GM12865 (cell line): ENCODE measurements around the gene KCNQ2.

Experiments used
- DNase-seq: peaks from one replicate; pipeline ENCODE4 v3.0.0; 2010; ENCODE audit warnings: low read depth
- H3K4me3 ChIP-seq: 2 replicates; pipeline ENCODE4 v1.5.1; 2011; ENCODE audit warnings: mild to moderate bottlenecking, low read depth, low read length, control low read depth
- TF ChIP-seq, protein P1 (sequence below): IDR thresholded peaks from 2 replicates; pipeline ENCODE4 v1.5.1; 2011; ENCODE audit warnings: low read length, control low read depth, low read depth, inconsistent platforms; ENCODE audit not compliant: insufficient read depth; ENCODE audit errors: missing control alignments

KCNQ2 gene

DNA sequence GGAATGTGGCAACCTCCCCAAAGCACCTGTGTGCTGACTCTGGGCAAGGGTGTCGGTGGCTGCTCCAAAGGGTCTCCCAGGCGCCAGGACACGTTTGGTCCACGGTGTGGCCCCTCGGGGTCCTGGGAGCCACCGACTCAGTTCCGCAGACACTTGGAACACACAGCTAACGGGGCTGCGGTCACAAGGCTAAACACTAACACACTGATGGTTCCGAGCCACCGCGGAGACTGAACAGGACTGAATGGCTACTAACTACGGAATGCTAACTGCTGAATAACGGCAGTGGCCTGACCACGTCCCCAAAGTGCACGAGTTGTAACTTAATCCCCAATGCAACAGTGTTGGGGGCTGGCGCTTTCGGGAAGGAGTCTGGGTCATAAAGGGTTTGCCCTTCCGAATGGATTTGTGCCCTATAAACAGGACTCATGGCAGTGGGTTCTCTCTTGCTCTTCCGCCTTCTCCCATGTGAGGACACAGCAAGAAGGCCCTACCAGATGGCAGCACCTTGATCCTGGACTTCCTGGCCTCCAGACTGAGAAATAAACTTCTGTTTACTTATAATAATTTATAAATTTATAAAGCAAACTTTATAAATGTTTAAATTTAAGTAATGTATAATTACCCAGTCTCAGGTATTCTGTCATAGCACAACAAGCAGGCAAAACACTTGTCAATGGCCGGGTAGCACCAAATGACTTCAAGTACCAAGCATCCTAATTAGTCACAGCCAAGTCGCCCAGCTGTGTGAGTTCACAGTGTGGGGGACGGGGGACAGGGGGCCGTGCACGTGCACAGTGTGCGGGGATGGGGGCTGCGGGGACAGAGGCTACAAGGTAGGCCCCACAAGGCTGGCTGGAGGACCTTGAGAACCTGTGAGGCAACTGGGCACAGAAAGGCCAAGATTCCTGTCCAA is 28.7 kb upstream of the KCNQ2 start:
- H3K4me3 ChIP-seq: no peak overlapping the region
- TF ChIP-seq, protein P1, sequence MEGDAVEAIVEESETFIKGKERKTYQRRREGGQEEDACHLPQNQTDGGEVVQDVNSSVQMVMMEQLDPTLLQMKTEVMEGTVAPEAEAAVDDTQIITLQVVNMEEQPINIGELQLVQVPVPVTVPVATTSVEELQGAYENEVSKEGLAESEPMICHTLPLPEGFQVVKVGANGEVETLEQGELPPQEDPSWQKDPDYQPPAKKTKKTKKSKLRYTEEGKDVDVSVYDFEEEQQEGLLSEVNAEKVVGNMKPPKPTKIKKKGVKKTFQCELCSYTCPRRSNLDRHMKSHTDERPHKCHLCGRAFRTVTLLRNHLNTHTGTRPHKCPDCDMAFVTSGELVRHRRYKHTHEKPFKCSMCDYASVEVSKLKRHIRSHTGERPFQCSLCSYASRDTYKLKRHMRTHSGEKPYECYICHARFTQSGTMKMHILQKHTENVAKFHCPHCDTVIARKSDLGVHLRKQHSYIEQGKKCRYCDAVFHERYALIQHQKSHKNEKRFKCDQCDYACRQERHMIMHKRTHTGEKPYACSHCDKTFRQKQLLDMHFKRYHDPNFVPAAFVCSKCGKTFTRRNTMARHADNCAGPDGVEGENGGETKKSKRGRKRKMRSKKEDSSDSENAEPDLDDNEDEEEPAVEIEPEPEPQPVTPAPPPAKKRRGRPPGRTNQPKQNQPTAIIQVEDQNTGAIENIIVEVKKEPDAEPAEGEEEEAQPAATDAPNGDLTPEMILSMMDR: no peak
- no peak for DNase-seq

DNA sequence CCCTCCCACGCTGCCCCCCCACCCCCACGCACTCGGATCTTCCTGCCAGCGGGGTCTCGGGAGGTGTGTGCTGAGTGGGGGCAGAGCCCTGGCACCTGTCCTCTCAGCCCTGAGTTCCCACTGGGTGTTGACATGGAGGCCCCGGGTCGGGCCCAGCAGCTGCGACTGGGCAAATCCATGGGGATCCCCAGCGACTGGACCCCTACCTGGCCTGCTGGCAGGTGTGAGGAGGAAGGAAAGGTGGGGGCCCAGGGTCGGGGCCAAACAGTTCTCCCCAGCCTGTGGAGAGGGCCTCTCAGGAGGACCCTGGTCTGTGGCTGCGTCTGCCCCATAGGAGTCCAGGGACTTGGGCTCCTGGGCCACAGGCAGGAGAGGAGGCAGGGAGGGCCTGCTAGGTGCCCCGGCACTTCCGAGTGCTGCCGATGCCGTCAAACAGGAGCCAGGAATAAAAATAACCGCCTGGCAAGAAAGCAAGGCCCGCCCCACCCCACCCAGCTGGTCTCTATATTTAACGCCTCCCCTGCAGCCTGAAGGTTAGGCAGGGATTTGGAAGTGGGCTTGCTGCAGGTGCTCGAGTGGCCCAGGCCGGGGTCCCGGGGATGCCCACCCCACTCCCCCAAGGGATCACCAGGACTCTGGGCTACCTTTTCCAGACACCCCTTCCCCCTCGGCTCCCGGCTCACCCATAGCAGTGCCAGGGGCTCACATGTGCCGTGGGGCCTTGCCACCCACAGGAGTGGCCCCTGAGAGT is 27.9 kb upstream of the KCNQ2 start:
- DNase-seq: no peak
- TF ChIP-seq, protein P1: no peak
- no peak overlapping the region for H3K4me3 ChIP-seq

DNA sequence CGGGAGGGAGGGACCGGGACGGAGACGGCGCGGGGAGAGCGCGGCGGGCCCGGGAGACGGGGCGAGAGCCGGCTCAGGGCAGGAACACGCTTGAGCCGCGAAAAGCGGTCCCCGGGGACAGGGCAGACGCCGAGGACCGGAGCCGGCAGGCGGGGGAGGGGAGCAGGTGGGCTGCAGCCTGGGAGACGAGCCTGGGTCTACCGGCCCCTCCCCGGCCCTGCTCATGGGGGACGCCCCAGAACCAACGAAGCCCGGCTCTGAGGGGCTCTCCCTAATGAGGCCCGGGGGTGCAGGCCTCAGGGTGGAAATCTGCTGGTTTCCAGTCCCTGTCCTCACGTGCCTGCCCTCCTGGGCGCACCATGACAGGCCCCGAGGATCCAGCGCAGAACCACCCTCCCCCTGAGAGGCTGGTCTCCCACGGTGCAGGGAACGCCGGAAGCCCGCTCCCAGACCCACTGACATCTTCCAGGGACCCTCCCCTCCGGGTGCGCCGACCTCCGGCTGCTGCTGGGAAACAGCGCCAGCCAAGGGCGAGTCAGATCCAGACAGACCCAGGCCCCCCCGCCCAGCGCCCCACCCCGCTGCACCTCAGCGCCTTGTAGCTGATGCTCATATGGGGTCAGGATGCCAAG is 27.0 kb upstream of the KCNQ2 start:
- DNase-seq: no peak
- TF ChIP-seq, protein P1: no peak
- no peak overlapping the region for H3K4me3 ChIP-seq

- DNase-seq: no peak
- H3K4me3 ChIP-seq: no peak within 1 kb of the TSS
- TF ChIP-seq, protein P1: no peak
Observed at GRCh38 chr20:63498960-63499337, 26.5 kb upstream of the KCNQ2 start, which contains the start of gene EEF1A2. EEF1A2 (minus strand) TSS chr20:63499083; CDS start chr20:63497763, 1,320 bp downstream.

DNA sequence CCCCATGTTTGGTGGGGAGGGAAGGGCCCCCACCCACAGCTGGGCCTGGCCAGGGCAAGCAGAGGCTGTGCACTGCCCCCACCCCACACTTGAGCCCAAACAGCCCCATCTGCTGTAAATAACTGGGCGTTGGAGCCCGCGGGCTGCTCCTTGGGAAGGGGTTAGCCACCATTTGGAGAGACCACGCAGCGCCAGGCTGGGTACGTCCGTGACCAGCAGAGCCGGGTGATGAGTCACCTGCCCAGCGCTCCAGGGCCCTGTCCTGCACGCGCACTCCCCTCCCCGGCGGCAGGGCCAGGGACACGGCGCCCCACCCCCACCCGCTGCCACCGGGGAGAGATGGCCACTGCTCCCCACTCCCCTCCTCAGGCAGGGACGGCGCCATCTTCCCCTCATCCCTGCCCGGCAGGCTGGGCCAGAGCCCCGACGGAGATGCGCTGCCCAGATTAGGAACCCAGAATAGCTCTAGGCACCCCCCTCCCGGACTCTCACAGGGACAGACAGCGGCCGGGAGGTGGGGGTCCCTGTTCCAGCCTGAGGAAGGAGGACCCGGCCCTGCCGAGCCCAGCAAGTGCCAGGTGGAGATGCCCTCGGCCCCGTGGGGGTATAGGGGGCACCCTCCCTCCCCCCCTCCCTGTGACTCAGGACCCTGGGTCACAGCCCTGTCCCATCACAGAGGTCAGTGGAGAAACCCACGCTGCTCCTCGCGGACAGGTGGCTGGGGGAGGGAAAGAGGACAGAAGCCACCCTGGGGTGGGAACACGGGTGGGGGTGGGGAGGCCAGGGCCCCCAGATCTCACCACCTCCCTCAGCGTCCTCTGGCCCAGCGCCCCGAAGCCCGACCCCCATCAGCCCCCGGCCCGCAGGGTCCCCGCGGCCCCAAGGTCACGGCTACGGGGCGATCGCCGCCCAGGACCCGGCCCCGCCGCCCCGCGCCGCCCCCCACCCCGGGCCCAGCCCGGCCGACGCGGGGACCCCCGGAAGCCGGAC is 25.8 kb upstream of the KCNQ2 start:
- no peak overlapping the region for H3K4me3 ChIP-seq
- no peak for DNase-seq
- TF ChIP-seq, protein P1: no peak
